ENCODE data around the gene RAB19.

DNA sequence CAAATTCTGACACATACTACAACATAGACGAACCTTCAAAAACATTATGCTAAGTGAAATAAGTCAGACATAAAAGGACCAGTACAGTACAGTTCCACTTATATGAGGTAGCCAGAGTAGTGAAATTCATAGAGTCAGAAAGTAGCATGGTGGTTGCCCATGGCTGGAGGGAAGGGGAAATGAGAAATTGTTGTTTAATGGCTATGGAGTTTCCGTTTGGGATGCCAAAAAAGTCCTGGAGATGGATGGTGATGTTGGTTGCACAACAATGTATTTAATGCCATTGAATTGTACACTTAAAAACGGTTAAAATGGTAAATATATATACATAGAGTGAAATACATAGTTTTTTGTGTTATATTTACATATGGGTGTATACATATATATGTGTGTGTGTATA is 3.5 kb upstream of the RAB19 start:
- TF ChIP-seq, protein P1, sequence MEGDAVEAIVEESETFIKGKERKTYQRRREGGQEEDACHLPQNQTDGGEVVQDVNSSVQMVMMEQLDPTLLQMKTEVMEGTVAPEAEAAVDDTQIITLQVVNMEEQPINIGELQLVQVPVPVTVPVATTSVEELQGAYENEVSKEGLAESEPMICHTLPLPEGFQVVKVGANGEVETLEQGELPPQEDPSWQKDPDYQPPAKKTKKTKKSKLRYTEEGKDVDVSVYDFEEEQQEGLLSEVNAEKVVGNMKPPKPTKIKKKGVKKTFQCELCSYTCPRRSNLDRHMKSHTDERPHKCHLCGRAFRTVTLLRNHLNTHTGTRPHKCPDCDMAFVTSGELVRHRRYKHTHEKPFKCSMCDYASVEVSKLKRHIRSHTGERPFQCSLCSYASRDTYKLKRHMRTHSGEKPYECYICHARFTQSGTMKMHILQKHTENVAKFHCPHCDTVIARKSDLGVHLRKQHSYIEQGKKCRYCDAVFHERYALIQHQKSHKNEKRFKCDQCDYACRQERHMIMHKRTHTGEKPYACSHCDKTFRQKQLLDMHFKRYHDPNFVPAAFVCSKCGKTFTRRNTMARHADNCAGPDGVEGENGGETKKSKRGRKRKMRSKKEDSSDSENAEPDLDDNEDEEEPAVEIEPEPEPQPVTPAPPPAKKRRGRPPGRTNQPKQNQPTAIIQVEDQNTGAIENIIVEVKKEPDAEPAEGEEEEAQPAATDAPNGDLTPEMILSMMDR (IDR thresholded peaks at IDR 0.05): no peak
- no peak for TF ChIP-seq POLR2A (IDR thresholded peaks at IDR 0.05)

Measured in body of pancreas (tissue), 4 donors.